SHP77 (cell line): ENCODE measurements around the gene FZR1.
A peak's percentile ranks its signal among the peaks of the same experiment; 100 is the strongest.

ENCODE experiments used
- DNase-seq, 2 experiments: peaks; one replicate each; lab custom pipeline; 2025; lab: John Stamatoyannopoulos, UW

Gene FZR1

DNA sequence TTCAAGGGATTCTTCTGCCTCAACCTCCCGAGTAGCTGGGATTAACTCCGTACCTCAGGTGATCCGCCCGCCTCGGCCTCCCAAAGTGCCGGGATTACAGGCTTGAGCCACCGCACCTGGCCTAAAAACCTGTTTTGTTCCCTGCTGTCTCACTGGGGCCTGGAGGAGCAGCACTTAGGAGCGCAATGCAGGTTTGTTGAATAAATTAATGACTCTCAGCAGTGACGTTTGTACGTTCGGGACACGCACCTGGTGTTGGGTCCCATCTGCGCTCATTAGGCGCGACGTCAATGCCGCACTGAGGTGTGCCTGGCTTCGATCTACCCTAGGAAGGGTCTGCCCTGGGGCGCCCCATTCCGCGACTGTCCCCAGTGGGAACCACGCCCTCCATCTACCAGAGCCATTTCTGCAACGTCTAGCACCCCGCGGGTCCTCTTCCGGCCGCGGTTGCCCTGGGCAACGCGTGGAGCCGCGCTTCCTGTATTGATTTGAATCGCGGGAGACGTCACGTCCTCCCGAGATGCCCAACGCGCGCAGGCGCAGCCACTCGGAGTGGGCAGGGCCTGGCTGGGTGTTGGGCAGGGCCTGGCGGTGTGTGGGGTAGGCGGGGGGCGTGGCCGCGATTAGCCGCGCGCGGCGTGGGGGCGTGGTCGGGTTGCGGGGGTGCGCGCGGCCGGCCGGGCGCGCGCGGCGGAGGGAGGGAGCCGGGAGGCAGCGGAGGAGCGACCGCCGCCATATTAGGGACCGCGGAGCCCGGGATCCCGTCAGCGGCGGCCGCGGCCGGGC is at the start of gene FZR1:
FZR1 (plus strand) TSS at position 714 of the 786 bp plus-strand sequence. CDS start 16,679 bp downstream, outside the sequence.
- peak; percentile 95 to 96 for DNase-seq

DNA sequence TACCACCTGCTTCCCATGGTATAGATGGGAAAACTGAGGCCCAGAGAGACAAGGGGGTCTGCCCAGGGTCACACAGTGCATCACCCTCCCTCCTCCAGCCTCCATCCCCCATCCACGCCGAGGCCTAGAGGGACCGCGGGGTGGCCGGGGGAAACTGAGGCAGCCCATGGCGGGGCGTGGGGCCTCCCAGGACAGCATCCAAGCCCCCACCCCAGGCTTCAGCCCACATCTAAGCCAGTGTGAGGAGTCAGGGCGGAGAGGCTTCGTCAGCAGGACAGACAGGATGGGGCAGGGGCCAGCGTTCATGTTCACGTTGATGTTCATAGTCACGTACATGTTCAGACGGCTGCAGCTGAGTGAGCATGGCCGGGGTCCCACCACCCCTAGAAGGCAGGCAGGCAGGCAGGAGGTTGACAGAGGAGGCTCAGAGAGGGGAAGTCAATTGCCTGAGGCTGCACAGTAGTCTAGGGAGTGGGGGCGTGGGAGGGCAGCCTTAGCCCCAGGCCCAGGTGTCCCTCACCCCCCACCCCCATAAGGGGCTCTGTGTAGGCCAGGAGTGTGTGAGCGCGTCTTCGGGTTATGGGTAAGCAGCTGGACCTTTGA is 49.1 kb upstream of the FZR1 start:
- DNase-seq, result no peak

DNA sequence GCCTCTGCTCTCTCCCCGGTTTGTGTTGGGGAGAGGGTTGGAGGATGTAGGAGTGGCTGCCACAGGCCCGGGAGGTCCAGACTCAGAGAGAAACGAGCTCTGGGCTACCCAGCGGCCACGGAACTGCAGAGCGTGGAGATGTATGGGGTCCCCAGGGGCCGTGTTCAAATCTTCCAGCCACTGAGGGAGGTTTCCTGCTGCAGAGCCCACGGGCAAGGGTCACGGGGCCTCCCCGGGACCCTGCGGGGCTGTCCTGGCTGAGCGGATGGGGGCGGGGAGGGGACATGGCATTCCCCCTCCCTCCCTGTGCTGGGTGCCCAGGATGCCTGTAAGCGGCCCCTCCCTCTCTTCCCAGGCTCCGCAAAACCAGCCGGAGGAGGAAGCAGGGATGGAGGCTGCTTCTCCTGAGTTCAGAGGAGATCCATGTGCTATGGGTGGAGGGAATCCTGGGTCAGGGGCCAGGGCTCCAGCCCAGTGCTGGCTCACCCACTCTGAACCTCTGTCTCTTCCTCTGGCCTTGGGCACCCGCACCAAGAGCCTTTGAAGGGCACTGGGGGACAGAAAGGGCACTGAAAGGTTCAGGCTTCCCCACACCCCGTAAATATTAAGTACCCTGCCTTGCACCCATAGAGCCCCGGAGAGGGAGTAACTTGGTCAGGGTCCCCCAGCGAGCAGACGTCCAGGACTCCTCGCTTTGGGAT is 48.4 kb upstream of the FZR1 start:
- no peak for DNase-seq

DNA sequence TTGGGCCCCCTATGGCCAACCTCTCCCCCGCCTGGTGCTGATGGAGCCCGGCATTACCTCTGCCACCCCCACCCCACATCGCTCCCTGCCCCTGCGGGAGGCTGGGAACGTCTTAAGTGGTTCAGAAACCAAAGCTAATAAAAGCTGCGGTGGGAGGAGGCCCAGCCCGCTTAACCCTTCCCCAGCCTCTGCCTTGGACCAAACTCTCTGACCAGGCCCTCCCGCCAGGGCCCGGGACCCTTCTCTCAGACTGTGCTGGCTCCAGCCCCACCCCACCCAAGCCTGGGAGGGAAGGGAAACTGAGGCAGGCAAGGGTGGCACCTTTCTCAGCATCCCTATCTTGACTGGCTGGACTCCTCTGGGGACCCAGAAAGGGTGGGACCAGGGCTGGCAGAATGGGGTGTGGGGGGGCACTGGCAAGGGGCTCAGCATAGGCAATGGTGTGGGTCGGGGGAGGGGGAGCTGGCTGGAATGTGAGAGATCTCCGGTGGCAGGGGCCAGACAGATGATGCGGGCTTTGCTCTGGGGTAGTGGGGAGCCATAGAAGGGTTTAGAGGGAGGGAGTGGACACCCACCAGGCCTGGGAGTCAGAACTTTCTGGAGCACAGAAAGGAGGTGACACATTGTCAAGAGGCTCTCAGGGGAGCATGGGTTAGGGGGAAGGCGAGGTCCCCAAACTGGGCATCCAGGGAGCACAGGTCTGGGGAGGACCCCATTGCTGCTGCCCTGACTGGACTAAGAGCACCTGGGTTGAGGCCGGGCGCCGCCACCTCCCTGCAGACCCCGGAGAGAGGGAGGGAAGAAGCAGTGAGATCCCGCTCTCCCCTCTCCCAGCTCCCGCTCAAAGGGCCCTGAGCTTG is 47.7 kb upstream of the FZR1 start:
- DNase-seq, result no peak

DNA sequence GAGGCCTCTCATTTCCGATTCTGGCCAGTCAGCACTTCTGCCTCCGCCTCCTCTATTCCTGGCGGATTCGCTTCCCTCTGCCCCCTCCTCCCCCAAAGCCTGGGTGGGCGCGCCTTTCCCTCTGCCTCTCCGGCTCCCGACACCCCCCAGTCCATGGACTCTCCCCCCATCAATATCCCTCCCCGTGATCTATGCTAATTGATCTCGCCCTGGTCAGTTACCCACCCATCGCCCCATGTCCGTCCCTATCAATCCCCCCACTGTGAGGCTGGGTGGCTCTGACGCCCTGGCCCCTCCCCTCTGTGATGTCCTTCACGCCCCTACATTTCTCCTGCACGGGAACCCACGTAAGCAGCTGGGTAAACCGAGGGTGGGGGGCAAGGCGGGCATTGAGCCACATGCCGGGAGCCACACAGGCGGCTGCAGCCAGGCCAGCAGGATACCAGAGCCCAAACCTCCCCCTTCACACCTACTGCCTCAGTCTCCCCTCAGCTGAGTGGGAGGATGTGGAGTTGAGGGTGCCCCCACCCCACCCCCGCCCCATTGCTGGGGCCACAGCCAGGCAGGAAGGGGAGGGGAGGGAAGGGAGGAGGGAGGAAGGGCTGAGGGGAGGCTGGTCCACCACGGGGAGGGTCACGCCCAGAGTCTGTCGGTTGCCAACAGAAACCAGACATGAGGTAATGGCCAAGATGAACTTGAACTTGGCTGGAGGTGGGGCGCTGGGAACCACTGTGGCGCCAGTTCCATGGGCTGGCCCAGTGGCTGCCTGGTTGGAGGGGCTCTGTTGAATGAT is 46.8 kb upstream of the FZR1 start:
- DNase-seq, result no peak

DNA sequence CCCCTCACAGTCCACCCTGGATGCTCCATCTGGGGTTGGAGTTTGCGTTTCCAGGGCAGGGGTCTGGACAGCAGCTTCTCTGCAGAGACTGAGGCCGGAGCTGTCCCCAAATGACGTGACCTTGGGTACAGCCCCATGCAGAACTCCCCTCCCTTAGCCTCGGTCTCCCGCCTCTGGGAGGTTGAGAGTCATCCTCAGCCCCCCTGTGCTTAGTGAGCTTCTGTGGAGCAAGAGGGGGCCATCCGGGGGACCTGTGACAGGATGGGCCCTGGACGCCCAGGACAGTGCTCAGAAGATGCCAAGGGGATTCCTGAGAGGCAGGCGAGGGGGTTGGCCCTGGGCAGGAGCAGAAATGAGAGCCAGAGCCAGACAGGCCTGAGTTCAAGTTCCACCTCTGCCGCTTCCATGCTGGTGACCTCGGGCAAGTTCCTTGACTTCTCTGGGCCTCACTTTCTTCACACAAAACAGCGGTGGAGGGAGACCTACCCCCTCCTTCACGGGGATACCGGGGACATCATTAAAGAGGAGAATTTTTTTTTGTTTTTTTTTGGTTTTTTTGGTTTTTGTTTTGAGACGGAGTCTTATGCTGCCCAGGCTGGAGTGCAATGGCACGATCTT is 46.0 kb upstream of the FZR1 start:
- DNase-seq, result no peak

DNA sequence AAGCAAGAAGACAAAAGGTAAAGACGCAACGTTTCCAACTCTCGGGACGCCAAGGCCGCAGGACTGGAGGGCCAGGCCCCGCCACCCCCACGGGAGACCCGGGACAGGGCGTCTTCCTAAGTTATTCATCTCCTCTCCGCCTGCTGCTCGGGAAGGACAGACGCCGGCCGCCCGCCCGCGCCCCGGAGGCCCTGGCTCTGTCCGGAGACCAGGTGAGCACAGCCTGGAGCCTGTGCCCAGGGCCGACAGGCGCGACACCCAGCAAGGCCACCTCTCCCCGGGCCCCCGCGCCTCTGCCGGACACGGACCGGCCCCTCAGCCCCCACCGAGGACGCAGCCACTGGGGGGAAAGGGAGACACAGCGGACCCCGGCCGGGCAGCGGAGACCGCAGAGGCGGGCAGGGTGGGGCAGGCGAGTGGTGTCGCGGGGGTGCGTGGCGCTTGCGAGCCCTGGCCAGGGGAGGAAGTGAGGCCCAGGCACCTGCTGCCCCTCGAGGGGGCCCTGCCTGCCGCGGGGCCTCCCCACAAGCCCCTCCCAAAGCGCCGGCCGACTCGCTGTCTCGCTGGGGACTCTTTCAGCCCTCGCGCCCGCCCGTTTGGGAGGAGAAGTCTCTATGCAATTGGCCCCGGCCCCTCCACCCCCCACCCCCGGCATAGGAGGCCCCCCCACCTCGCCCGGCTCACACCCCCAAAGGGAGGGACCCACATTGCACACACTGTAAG is 43.0 kb upstream of the FZR1 start:
- no peak for DNase-seq

DNA sequence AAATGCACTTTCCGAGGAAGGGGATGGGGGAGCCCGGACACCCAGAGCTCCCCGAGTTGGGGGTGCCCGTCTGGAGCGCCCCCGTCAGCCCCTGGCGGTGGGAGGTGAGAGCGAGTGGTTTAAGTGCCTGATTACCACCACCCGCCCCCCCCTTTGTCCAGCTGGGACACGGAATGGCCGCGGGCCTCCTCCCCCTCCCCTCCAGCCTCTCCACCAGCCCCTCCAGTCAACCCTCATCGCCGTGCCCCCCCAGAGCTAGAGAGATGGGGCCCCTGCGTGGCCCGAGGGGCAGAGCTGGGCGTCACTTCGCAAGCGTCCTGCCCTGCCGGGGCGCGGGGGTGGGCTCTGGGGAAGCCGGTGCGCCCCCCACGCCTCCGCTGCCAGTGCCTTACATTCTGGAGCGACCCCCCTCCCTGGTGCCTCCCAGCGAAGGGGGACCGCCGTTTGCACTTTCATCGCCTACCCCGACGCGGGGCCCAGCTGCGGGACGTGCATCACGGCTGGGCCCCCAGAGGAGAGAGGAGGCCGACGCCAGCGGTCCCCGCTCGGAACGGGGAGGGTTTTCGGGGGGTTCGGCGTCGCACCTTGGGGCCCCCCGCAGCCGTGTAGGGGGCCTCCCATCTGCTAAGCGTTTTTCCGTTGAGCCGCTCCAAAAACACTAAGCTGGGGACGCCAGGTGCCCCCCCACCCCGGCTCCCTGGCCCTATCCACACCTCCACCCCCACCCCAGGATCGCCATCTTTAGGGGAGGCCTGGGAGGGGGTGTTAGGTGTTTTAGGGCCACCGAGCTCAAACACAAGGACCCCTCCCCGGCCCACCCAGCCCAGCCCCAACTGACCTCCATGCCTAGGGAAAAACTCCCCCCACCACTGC is 42.2 kb upstream of the FZR1 start:
- no peak for DNase-seq

DNA sequence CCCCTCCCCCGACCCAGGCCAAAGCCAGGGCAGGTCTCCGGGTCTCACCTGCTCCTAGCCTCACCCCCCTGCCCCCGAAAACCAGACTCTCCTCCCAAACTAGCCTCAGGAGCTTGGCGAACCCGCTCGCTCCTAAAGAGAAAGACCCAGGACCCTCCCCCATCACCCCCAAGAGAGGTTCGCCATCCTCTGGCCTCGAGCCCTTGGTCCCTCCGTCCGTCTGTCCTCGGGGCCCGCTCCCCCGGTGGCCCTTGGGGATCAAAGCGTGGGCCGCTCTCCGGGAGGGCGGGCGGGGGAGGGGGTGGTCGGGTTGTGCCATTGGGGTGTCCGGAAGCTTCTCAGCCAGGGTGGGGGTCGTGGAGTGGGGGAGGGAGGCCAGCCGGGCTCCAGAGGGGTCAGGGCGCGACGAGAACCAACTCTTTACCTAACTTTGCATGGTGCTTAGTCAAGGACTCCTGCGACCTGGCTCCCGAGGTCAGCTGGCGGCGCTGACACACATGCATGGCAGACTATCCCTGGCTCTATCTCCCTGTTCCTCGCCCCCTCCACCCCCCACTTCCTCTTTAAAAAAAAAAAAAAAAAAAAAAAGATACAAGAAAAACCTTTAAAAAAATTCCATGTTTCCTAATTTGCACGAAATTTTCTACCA is 41.4 kb upstream of the FZR1 start:
- DNase-seq, result no peak

DNA sequence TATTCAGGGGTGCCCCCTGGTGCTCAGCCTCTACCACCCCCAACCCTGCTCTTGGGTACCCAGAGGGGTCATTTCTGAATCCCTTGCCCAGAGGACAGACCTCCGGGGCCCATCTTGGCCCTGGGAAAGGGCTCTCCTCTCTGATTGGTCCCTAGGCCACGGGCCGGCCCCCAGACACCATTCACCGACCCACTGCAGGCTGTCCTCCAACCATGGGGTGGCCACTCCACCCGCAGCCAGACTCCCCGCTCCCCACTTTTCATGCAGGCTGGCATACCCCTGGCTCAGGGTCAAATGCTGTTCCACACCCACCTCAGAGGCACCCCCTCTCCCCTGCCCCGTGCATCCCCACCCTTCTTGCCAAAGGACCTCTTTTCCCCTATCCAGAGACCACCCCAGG is 40.6 kb upstream of the FZR1 start:
- DNase-seq, result no peak

DNA sequence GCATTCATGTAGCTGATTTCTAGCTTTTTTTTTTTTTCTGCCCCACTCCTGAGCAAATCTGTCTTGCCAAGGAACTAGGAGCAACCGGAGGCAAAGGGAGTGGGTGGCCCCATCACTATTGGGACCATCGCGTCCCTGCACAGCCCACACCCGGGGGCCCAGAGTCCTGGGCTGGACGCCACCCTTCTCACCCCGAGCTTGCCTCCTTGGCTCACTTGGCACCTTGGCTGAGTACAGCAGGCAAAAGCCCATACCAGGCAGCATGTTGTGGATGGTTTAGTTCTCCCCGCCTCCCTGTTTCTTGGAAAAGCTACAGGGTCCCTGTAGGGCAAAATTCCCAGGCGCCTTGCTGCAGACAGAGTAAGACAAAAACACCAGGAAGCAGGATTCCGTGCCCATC is 39.5 kb upstream of the FZR1 start:
- DNase-seq, result no peak

DNA sequence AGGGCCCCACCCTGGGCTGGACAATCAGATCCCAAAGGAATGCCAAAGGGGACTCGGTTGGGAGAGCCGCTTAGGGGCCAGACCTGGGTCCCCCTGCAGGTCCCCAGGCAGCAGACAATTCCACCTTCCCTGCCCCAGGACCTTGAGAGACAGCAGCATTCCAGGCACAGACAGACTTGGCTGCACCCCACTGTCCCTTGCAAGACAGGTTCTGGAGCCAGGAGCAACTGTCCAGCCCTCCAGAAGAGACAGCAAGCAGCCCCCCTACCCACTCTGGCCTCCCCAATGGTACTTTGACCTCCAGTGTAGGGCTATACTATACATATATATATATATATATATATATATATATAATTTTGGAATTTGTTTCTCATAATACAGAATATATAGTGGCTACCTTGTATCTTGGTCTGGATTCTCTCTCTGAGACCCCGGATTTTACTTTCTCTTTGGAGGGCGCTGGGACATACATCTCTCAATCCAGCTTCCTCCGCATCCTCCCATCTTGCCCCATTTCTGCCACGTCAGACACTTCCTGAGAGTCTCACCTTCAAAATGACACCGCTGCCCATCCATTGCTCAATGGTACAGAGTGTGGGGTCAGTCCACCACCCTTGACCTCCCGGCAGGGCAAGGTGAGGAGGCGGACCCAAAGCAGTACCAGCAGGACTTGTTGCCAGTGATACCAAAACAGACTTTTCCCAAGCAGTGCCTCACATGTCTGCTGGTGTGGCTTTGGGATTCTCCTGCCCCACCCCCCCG is 38.5 kb upstream of the FZR1 start:
- no peak for DNase-seq

DNA sequence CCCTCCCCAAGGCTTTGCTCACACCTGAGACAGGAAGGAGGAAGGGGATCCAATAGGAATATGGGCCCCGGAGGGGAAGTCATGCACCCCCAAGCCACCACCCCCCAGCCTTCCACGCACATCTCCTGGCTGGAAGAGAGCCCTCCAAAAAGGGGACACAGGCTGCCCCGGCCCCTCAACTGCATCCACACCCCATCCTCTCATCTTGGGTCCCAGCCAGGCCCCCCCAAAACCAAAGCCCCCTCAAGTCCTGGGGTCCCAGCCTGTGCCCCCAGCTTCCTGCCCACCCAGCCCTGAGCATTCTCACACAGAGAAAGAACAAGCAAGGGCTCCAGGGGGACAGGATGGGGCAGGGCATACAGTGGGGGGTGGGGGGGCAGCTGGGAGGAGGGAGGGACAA is 37.9 kb upstream of the FZR1 start:
- DNase-seq, result no peak

DNA sequence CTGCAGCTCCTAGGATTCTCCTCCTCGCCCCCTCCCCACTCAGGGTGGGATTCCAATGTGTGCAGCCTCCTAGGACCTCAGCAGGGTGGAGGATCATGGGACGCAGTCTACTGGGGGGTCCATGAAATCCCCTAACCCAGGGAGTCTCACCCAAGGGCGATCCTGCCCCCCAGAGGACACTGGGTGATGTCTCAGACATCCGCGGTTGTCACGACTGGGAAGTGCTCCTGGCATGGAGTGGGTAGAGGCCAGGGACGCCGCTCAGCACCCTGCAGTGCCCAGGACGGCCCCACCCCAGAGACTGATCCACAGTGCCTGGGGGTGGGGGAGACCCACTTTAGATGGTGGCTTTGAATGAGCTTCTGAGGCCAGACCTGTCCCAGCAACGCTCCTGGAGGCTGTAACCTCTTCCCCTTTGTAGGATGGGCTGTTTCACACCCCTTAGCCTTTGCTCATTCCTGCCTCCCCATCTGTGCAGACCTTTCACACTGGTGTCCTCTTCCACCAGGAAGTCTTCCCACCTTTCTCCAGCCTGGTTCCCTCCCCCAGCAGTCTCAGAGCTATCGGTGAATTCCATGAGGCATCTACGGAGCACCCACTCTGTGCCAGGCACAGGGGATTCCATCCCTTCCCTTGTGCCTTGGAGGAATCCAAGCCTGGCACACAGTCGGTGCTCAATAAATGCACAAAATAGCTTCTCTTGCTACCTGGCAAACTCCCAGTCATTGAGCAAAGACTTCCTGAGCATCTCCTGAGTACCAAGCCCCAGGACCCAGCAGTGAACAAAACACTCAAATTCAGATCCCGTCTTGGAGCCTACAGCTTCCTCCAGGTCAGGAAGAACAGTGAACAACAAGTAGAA is 36.2 kb upstream of the FZR1 start:
- DNase-seq, result no peak

DNA sequence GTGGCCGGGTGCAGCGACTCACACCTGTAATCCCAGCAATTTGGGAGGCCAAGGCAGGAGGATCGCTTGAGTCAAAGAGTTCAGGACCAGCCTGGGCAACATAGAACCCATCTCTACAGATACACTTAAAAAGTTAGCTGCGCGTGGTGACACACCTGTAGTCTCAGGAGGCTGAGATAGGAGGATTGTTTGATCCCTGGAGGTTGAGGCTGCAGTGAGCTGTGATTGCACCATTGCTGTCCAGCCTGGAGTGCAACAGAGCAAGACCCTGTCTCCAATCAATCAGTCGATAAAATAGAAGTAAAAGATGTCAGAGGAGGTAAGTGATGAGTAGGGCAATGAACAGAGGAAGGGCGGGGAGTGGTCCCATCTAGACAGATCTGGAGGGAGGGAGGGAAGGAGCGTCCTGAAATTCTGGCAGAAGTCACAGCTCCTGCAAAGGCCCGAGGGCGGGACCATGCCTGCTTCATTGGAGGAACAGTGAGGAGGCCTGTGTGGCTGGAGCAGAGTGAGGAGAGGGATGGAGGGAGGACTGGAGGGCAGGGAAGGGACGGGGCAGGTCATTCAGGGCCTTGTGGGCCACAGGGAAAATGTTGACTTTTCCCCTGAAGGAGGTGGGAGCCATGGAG is 35.5 kb upstream of the FZR1 start:
- DNase-seq, result no peak

DNA sequence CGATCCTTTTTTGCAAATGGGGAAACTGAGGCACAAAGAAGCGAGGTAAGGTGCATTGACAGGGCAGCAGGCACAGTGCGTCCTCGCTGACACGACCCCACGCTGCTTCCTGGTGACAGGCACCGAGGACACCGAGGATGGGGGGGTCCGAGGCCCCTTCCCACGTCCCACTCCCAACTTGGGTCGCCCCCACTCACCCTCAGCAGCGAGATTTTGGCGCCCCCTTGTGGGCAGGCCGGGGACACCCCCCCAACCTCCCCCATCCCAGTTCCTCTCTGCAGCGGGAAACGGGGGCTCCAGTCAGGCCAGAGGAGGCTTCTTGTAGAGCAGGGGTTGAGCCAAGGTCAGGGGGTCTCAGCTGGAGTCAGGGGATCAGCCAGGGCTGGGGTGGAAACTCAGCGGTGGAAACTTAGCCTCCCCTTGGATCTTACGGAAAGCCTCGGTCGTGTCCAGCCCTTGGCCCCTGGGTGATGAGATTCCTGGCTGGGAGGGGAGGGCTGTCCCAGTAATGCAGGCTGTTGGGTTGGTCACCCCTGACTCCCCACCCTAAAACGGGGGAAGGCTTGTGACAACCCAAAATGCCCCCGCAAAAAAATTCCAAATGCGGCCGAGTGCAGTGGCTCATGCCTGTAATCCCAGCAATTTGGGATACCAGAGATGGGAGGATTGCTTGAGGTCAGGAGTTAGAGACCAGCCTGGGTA is 34.0 kb upstream of the FZR1 start:
- peak in 1 of 2 experiments; percentile 16 for DNase-seq
